Stimulated activated CD4-positive, alpha-beta T cell treated with anti-CD3 and anti-CD28 coated beads, Interleukin-12 subunit alpha, Interleukin-12 subunit beta, amount 100 ng/mL, for 4 hours (primary cell): ENCODE data around the gene LLGL2.
"Not testable (repeated sequence)": the region's sequence is repeated elsewhere in the genome, so short reads cannot be mapped to it uniquely, and the experiment has no call there.

Source experiments
- DNase-seq: peaks from one replicate; pipeline ENCODE4 v3.0.0-alpha.2; 2020

The LLGL2 gene

GRCh38 chr17:75571197-75571884 is 45.8 kb downstream of the LLGL2 start:
- no peak for DNase-seq

GRCh38 chr17:75571885-75572215 is 46.4 kb downstream of the LLGL2 start:
- no peak for DNase-seq

GRCh38 chr17:75572713-75573539 is 47.4 kb downstream of the LLGL2 start:
- no peak for DNase-seq

GRCh38 chr17:75573540-75573957 is 48.1 kb downstream of the LLGL2 start:
- no peak for DNase-seq

GRCh38 chr17:75573994-75574393 is 48.5 kb downstream of the LLGL2 start:
- no peak for DNase-seq

- no peak for DNase-seq
Observed at GRCh38 chr17:75574404-75575036, 49.0 kb downstream of the LLGL2 start.

GRCh38 chr17:75575197-75575596 is 49.7 kb downstream of the LLGL2 start:
- DNase-seq = no peak

- no peak for DNase-seq
Observed at GRCh38 chr17:75575728-75576127, 50.2 kb downstream of the LLGL2 start.

- no peak for DNase-seq
Observed at GRCh38 chr17:75576661-75577060, 51.2 kb downstream of the LLGL2 start.

- peak; percentile 27 for DNase-seq
Observed at GRCh38 chr17:75581121-75581725, 55.7 kb downstream of the LLGL2 start.

- DNase-seq = not testable (repeated sequence)
Observed at GRCh38 chr17:75583197-75583596, 57.7 kb downstream of the LLGL2 start.

- no peak for DNase-seq
Observed at GRCh38 chr17:75584849-75585175, 59.3 kb downstream of the LLGL2 start.

- peak; percentile 53 for DNase-seq
Observed at GRCh38 chr17:75587675-75588595, 62.4 kb downstream of the LLGL2 start, which contains the start of gene MYO15B. TSS of gene MYO15B (plus strand) at chr17:75587800. CDS start at chr17:75588058, 258 bp downstream.

GRCh38 chr17:75588596-75589011 is 63.1 kb downstream of the LLGL2 start:
- DNase-seq = peak; percentile 31

GRCh38 chr17:75589012-75589918 is 63.8 kb downstream of the LLGL2 start:
- DNase-seq = peak; percentile 99

- DNase-seq = no peak
Observed at GRCh38 chr17:75589919-75590303, 64.4 kb downstream of the LLGL2 start.

GRCh38 chr17:75590314-75590761 is 64.8 kb downstream of the LLGL2 start:
- DNase-seq = no peak

GRCh38 chr17:75590849-75591721 is 65.6 kb downstream of the LLGL2 start:
- DNase-seq = no peak

- DNase-seq = no peak
Observed at GRCh38 chr17:75591722-75592302, 66.3 kb downstream of the LLGL2 start.
